GM23338 (cell line): ENCODE data around the gene CSH2. TPM values are rescaled to one million over a fixed set of nuclear protein-coding genes. Genes with fewer than 3 reads are reported as not detected.

Experiments
- ATAC-seq: fragments of 200-7000 bp; cut with Tn5 transposase; 3 replicates; pipeline ENCODE4 v1.9.1; 2020
- DNase-seq: peaks from one replicate; pipeline ENCODE4 v3.0.0-alpha.2; 2015; ENCODE audit warnings: low spot score
- H2AFZ ChIP-seq: fragments of 200-600 bp; sonication (generic); 2 replicates; pipeline ENCODE4 v1.8.0; 2016; ENCODE audit warnings: antibody characterized with exemption, mild to moderate bottlenecking, moderate library complexity
- H3F3A ChIP-seq: fragments of 200-600 bp; sonication (generic); replicated peaks from 2 replicates; pipeline ENCODE4 v1.8.0; 2017; ENCODE audit warnings: antibody characterized with exemption, mixed run types, low read depth
- H3K27ac ChIP-seq: fragments of 200-600 bp; sonication (generic); 2 replicates; pipeline ENCODE4 v1.6.1; 2016; ENCODE audit warnings: low read depth
- H3K27me3 ChIP-seq: fragments of 200-600 bp; sonication (generic); 2 replicates; pipeline ENCODE4 v1.8.0; 2016; ENCODE audit warnings: mild to moderate bottlenecking, mixed run types, moderate library complexity; ENCODE audit not compliant: insufficient read depth
- H3K36me3 ChIP-seq: fragments of 200-600 bp; sonication (generic); 2 replicates; pipeline ENCODE4 v1.8.0; 2016; ENCODE audit warnings: mild to moderate bottlenecking; ENCODE audit not compliant: insufficient read depth
- H3K4me1 ChIP-seq: fragments of 200-600 bp; sonication (generic); 2 replicates; pipeline ENCODE4 v1.8.0; 2016; ENCODE audit warnings: mild to moderate bottlenecking, moderate library complexity; ENCODE audit not compliant: insufficient read depth
- H3K4me2 ChIP-seq: fragments of 200-600 bp; sonication (generic); 2 replicates; pipeline ENCODE4 v1.7.1; 2017; ENCODE audit warnings: mixed run types
- H3K4me3 ChIP-seq: fragments of 200-600 bp; sonication (generic); 2 replicates; pipeline ENCODE4 v1.6.1; 2016; ENCODE audit warnings: mixed run types
- H3K79me2 ChIP-seq: fragments of 200-600 bp; sonication (generic); replicated peaks from 2 replicates; pipeline ENCODE4 v1.8.0; 2017; ENCODE audit warnings: mild to moderate bottlenecking; ENCODE audit not compliant: insufficient read depth
- H3K9me2 ChIP-seq: fragments of 200-600 bp; sonication (generic); 2 replicates; pipeline ENCODE4 v1.8.0; 2017; ENCODE audit not compliant: insufficient read depth
- H4K20me1 ChIP-seq: fragments of 200-600 bp; sonication (generic); replicated peaks from 2 replicates; pipeline ENCODE4 v1.8.0; 2017; ENCODE audit warnings: mild to moderate bottlenecking; ENCODE audit not compliant: insufficient read depth
- H3K27ac Mint-ChIP-seq: 2 replicates; pipeline ENCODE4 v1.8.0; 2020; ENCODE audit warnings: inconsistent platforms, mild to moderate bottlenecking, moderate library complexity, mixed read lengths
- H3K27me3 Mint-ChIP-seq: 3 replicates; pipeline ENCODE4 v1.8.0; 2022; ENCODE audit warnings: low read depth, mild to moderate bottlenecking, moderate library complexity, mixed read lengths, inconsistent platforms; ENCODE audit not compliant: insufficient read depth, poor library complexity
- H3K36me3 Mint-ChIP-seq: 3 replicates; pipeline ENCODE4 v1.8.0; 2021; ENCODE audit warnings: low read depth, mild to moderate bottlenecking, inconsistent platforms, moderate library complexity, mixed read lengths
- H3K4me1 Mint-ChIP-seq: 3 replicates; pipeline ENCODE4 v1.8.0; 2020; ENCODE audit warnings: mild to moderate bottlenecking, inconsistent platforms, mixed read lengths
- H3K4me3 Mint-ChIP-seq: 3 replicates; pipeline ENCODE4 v1.8.0; 2021; ENCODE audit warnings: moderate library complexity, mild to moderate bottlenecking, inconsistent platforms, mixed read lengths
- H3K9me3 Mint-ChIP-seq: 3 replicates; pipeline ENCODE4 v1.8.0; 2020; ENCODE audit warnings: moderate library complexity, mild to moderate bottlenecking, inconsistent platforms, mixed read lengths
- CREB1 ChIP-seq: fragments of 250-450 bp; sonication (Bioruptor Pico); IDR thresholded peaks from 2 replicates; pipeline ENCODE4 v1.5.0; 2020; ENCODE audit warnings: low read depth, mild to moderate bottlenecking, moderate library complexity
- ETS1 ChIP-seq: IDR thresholded peaks from 2 replicates; pipeline ENCODE4 v1.6.1; 2016; ENCODE audit warnings: antibody characterized with exemption
- EZH2 ChIP-seq: fragments of 200-600 bp; sonication (generic); IDR thresholded peaks from one replicate; pipeline ENCODE4 v1.8.0; 2017; ENCODE audit warnings: antibody characterized with exemption, mild to moderate bottlenecking, low read depth; ENCODE audit not compliant: unreplicated experiment
- EZH2phosphoT487 ChIP-seq: fragments of 200-600 bp; sonication (generic); IDR thresholded peaks from one replicate; pipeline ENCODE4 v1.8.1; 2018; ENCODE audit warnings: antibody characterized with exemption; ENCODE audit not compliant: unreplicated experiment
- JUNB ChIP-seq: IDR thresholded peaks from one replicate; pipeline ENCODE4 v1.6.1; 2016; ENCODE audit warnings: antibody characterized with exemption; ENCODE audit not compliant: unreplicated experiment
- NANOG ChIP-seq: IDR thresholded peaks from 2 replicates; pipeline ENCODE4 v1.6.1; 2016; ENCODE audit warnings: antibody characterized with exemption, borderline replicate concordance
- POLR2AphosphoS5 ChIP-seq: IDR thresholded peaks from 2 replicates; pipeline ENCODE4 v1.6.1; 2016; ENCODE audit warnings: antibody characterized with exemption, low read depth
- STAT1 ChIP-seq: IDR thresholded peaks from one replicate; pipeline ENCODE4 v1.6.1; 2016; ENCODE audit warnings: antibody characterized with exemption; ENCODE audit not compliant: unreplicated experiment
- ZNF114 ChIP-seq: fragments of 250-450 bp; sonication (Bioruptor Pico); IDR thresholded peaks from 2 replicates; pipeline ENCODE4 v1.5.0; 2020; ENCODE audit warnings: mild to moderate bottlenecking, moderate library complexity
- ZNF331 ChIP-seq: fragments of 250-450 bp; sonication (Bioruptor Pico); IDR thresholded peaks from 2 replicates; pipeline ENCODE4 v1.5.0; 2020; ENCODE audit warnings: low read depth, mild to moderate bottlenecking, moderate library complexity
- polyA plus RNA-seq: library from polyadenylated mRNA; unstranded; fragments of >200 nt; fragmentation: Nextera tagmentation; extraction: Ambion mirVana; gene quantifications from 2 replicates; pipeline ENCODE4 v1.2.1, GENCODE V29; 2016
- total RNA-seq: library from RNA; depleted of rRNA; stranded (reverse); fragments of >200 nt; shearing (Covaris generic); gene quantifications from 2 replicates; pipeline ENCODE4 v1.2.3, GENCODE V29; 2014
- TF ChIP-seq, protein P1 (sequence below), 2 experiments: fragments of 200-600 bp in 1 of 2; sonication (generic) in 1 of 2; conservative IDR thresholded peaks; 2 replicates each; pipeline versions ENCODE4 v1.5.1 to v1.6.1; 2016 to 2017; ENCODE audit warnings: antibody characterized with exemption in 2 of 2, low read depth in 2 of 2, mild to moderate bottlenecking in 2 of 2, moderate library complexity in 1 of 2
- TF ChIP-seq, protein P2 (sequence below): fragments of 250-450 bp; sonication (Bioruptor Pico); IDR thresholded peaks from 2 replicates; pipeline ENCODE4 v1.5.0; 2020; ENCODE audit warnings: mild to moderate bottlenecking, moderate library complexity
- TF ChIP-seq, protein P3 (sequence below): IDR thresholded peaks from one replicate; pipeline ENCODE4 v1.6.1; 2018; ENCODE audit warnings: antibody characterized with exemption; ENCODE audit not compliant: unreplicated experiment

CSH2 gene
- total and polyA plus RNA-seq, 2 experiments from 2014 or later = 0.37 TPM; not detected in 1

- ATAC-seq (no peak), DNase-seq (no peak)
- Mint-ChIP-seq H3K27ac (no peak overlapping the region), H3K4me1 (peaks cover 34% of the 10 kb centered on the region), H3K9me3 (no peaks in the 10 kb centered on the region), H3K4me3 (no peak overlapping the region), H3K27me3 (peaks cover 28% of the 10 kb centered on the region), H3K36me3 (peaks cover 45% of the 10 kb centered on the region)
- H3K4me2 ChIP-seq = no peak overlapping the region
- H3K4me3 ChIP-seq = no peak overlapping the region
- TF ChIP-seq JUNB (no peak), EZH2phosphoT487 (no peak), ZNF331 (CRISPR knock-in tag) (no peak), ZNF114 (CRISPR knock-in tag) (no peak), STAT1 (no peak), CREB1 (CRISPR knock-in tag) (no peak), EZH2 (no peak), ETS1 (no peak), POLR2AphosphoS5 (no peak), NANOG (no peak)
- TF ChIP-seq, protein P1, sequence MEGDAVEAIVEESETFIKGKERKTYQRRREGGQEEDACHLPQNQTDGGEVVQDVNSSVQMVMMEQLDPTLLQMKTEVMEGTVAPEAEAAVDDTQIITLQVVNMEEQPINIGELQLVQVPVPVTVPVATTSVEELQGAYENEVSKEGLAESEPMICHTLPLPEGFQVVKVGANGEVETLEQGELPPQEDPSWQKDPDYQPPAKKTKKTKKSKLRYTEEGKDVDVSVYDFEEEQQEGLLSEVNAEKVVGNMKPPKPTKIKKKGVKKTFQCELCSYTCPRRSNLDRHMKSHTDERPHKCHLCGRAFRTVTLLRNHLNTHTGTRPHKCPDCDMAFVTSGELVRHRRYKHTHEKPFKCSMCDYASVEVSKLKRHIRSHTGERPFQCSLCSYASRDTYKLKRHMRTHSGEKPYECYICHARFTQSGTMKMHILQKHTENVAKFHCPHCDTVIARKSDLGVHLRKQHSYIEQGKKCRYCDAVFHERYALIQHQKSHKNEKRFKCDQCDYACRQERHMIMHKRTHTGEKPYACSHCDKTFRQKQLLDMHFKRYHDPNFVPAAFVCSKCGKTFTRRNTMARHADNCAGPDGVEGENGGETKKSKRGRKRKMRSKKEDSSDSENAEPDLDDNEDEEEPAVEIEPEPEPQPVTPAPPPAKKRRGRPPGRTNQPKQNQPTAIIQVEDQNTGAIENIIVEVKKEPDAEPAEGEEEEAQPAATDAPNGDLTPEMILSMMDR (conservative IDR thresholded peaks at IDR 0.05; ENCODE audit: low read depth in 2 of 2) = no peak
- TF ChIP-seq, protein P2, sequence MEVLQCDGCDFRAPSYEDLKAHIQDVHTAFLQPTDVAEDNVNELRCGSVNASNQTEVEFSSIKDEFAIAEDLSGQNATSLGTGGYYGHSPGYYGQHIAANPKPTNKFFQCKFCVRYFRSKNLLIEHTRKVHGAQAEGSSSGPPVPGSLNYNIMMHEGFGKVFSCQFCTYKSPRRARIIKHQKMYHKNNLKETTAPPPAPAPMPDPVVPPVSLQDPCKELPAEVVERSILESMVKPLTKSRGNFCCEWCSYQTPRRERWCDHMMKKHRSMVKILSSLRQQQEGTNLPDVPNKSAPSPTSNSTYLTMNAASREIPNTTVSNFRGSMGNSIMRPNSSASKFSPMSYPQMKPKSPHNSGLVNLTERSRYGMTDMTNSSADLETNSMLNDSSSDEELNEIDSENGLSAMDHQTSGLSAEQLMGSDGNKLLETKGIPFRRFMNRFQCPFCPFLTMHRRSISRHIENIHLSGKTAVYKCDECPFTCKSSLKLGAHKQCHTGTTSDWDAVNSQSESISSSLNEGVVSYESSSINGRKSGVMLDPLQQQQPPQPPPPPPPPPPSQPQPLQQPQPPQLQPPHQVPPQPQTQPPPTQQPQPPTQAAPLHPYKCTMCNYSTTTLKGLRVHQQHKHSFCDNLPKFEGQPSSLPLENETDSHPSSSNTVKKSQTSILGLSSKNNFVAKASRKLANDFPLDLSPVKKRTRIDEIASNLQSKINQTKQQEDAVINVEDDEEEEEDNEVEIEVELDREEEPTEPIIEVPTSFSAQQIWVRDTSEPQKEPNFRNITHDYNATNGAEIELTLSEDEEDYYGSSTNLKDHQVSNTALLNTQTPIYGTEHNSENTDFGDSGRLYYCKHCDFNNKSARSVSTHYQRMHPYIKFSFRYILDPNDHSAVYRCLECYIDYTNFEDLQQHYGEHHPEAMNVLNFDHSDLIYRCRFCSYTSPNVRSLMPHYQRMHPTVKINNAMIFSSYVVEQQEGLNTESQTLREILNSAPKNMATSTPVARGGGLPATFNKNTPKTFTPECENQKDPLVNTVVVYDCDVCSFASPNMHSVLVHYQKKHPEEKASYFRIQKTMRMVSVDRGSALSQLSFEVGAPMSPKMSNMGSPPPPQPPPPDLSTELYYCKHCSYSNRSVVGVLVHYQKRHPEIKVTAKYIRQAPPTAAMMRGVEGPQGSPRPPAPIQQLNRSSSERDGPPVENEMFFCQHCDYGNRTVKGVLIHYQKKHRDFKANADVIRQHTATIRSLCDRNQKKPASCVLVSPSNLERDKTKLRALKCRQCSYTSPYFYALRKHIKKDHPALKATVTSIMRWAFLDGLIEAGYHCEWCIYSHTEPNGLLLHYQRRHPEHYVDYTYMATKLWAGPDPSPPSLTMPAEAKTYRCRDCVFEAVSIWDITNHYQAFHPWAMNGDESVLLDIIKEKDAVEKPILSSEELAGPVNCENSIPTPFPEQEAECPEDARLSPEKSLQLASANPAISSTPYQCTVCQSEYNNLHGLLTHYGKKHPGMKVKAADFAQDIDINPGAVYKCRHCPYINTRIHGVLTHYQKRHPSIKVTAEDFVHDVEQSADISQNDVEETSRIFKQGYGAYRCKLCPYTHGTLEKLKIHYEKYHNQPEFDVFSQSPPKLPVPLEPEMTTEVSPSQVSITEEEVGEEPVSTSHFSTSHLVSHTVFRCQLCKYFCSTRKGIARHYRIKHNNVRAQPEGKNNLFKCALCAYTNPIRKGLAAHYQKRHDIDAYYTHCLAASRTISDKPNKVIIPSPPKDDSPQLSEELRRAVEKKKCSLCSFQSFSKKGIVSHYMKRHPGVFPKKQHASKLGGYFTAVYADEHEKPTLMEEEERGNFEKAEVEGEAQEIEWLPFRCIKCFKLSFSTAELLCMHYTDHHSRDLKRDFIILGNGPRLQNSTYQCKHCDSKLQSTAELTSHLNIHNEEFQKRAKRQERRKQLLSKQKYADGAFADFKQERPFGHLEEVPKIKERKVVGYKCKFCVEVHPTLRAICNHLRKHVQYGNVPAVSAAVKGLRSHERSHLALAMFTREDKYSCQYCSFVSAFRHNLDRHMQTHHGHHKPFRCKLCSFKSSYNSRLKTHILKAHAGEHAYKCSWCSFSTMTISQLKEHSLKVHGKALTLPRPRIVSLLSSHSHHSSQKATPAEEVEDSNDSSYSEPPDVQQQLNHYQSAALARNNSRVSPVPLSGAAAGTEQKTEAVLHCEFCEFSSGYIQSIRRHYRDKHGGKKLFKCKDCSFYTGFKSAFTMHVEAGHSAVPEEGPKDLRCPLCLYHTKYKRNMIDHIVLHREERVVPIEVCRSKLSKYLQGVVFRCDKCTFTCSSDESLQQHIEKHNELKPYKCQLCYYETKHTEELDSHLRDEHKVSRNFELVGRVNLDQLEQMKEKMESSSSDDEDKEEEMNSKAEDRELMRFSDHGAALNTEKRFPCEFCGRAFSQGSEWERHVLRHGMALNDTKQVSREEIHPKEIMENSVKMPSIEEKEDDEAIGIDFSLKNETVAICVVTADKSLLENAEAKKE (CRISPR knock-in tag) = no peak
- TF ChIP-seq, protein P3, sequence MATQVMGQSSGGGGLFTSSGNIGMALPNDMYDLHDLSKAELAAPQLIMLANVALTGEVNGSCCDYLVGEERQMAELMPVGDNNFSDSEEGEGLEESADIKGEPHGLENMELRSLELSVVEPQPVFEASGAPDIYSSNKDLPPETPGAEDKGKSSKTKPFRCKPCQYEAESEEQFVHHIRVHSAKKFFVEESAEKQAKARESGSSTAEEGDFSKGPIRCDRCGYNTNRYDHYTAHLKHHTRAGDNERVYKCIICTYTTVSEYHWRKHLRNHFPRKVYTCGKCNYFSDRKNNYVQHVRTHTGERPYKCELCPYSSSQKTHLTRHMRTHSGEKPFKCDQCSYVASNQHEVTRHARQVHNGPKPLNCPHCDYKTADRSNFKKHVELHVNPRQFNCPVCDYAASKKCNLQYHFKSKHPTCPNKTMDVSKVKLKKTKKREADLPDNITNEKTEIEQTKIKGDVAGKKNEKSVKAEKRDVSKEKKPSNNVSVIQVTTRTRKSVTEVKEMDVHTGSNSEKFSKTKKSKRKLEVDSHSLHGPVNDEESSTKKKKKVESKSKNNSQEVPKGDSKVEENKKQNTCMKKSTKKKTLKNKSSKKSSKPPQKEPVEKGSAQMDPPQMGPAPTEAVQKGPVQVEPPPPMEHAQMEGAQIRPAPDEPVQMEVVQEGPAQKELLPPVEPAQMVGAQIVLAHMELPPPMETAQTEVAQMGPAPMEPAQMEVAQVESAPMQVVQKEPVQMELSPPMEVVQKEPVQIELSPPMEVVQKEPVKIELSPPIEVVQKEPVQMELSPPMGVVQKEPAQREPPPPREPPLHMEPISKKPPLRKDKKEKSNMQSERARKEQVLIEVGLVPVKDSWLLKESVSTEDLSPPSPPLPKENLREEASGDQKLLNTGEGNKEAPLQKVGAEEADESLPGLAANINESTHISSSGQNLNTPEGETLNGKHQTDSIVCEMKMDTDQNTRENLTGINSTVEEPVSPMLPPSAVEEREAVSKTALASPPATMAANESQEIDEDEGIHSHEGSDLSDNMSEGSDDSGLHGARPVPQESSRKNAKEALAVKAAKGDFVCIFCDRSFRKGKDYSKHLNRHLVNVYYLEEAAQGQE = no peak
- no peak overlapping the region for H3K27ac ChIP-seq
- H4K20me1 ChIP-seq = peaks cover 7% of the 10 kb centered on the region; the same call in 1 of the 2 replicates
- no peaks in the 10 kb centered on the region for H3K9me2 ChIP-seq
- H3K36me3 ChIP-seq = peaks cover 5% of the 10 kb centered on the region; the same call in 1 of the 2 replicates
- H3K27me3 ChIP-seq = no peaks in the 10 kb centered on the region
- peaks cover 28% of the 10 kb centered on the region for H3K4me1 ChIP-seq
- 0 out of 2 replicates have a peak, but pooled peaks cover 8% of the 10 kb centered on the region for H3F3A ChIP-seq
- peaks cover 44% of the 10 kb centered on the region for H3K79me2 ChIP-seq
- H2AFZ ChIP-seq = no peak overlapping the region
Observed at GRCh38 chr17:63837480-63837879, 36.0 kb downstream of the CSH2 start.
